GM18519 (cell line): Measurements from ENCODE around the gene KANSL1.

ENCODE experiments used
- ATAC-seq: cut with Tn5 transposase; IDR thresholded peaks from one replicate; pipeline ENCODE4 v1.9.1; 2021; ENCODE audit warnings: mild to moderate bottlenecking, moderate library complexity; ENCODE audit not compliant: unreplicated experiment, low FRiP score

The KANSL1 gene

DNA sequence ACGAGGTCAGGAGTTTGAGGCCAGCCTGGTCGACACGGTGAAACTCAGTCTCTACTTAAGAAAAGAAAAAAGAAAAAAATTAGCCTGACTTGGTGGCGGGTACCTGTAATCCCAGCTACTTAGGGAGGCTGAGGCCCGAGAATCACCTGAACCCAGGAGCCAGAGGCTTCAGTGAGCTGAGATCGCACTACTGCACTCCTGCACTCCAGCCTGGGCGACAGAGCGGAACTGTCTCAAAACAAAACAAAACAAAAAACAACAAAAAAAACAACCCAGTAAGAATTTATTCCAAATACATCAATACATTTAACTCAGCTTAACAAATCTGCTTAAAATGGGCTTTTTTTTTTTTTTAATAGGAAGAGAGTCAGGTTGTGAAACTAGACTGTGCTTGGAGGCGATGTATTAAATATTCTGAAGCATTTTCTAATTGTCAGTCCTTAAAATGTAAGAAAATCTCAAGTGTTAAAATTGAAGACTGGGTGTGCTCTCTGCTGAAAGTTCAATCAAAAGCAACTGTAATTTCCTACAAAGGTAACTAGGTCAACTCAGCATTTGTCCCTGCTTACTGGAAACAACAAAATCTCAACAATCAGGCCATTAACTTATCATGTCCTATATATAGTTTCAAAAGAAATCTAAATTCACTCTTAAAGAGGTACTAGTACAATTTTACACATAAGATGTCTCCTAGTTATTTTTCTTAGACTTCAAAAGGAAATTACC is 23.2 kb downstream of the KANSL1 start:
- no peak for ATAC-seq

DNA sequence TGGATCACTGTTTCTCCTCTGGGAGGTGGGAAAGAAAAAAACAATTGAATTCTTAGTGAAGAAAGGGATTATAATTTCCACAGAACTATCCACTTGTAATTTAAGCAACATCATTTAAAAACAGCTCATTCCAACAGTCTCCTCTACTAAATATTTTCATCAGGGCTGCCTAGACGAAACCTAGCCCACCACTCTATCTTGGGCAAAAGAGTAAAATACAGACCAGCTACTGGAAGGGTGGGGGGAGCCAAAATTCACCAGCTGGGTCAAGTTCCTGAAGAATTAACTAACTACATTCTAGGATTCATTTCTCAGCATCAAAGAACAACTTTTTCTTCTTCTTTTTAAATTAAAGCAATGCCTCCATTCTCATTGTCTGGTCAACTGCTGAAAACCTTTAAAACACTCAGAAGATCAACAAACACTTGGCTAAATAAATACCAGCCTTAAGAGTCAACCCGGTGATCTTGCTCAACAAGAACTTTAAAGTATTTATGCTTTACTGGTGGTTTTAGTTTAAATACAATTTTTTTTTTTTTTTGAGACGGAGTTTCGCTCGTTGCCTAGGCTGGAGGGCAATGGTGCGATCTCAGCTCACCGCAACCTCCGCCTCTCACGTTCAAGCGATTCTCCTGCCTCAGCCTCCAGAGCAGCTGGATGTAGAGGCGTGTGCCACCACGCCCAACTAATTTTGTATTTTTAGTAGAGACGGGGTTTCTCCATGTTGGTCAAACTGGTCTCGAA is 25.2 kb downstream of the KANSL1 start:
- ATAC-seq = no peak

GRCh38 chr17:46167267-46167666 is 26.0 kb downstream of the KANSL1 start:
- ATAC-seq = no peak

DNA sequence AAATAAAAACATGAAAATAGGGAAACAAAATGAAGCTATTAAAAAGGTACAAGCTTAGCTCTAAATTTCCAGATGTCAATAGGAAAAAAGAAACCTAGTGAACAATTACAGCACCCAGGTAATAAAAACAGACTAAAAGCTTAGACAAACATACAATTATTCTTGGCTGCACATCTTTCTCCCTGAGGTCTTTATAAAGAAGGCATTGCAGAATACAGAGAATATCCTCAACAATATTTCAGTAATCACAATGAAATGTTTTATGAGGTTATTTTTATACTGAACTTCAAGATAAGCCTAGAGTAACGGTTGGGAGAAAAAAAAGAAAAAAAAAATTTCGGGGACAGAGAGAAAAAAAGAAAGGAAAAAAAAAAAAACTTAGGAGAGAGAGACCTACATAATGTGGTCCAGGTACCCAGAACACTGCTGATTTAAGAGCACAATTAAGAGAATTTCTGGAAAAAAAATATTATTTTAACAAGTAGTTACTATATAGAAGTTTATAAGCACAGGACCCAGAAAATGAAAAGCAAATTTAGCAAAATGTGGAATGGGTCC is 26.5 kb downstream of the KANSL1 start:
- ATAC-seq = no peak

GRCh38 chr17:46163929-46164594 is 29.2 kb downstream of the KANSL1 start:
- no peak for ATAC-seq

DNA sequence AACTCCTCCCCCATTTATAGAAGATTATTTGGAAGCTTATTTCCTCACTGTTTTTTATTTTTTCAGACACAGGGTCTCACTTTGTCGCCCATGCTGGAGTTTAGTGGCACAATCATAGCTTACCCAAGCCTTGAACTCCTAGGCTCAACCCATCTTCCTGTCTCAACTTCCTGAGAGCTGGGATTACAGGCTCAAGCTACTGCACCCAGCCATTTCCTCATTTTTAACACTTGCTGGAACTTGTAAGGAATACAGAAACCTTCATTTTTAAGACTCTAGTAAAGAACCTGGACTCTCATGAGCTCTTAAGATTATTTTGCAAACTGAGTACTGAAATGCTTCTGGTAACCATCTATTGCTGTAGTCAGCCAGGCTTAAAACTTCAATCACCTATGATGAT is 29.9 kb downstream of the KANSL1 start:
- ATAC-seq = no peak

DNA sequence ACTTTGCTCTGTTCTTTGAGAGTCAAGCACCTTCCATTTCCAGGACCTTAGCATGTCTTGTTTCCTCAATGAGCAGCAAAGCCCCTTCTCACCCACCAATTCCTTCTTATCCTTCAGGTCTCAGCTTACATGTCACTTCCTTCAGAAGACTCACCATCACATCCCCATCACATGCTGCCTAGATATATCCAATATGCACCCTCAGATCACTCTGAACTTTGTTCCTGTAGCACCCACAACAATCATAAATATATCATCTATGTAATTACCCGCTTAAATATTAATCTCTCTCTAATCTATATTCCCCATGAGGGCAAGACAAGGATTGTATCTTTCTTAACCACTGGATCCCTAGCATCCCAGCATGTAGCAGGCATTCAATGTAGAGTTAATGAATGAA is 30.4 kb downstream of the KANSL1 start:
- no peak for ATAC-seq

DNA sequence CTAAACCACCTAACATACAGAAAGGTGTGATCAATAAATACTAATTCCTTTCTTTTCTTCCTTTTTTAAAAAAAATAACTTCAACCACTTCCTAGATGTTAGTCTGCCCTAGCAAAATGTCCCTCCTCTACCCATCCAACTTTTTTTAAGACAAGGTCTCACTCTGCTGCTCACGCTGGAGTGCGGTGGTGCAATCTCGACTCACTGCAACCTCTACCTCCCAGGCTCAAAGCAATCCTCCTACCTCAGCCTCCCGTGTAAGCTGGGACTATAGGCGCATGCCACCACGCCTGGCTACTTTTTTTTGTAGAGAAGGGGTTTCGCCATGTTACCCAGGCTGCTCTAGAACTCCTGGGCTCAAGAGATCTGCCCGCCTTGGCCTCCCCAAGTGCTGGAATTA is 33.1 kb downstream of the KANSL1 start:
- ATAC-seq = no peak

DNA sequence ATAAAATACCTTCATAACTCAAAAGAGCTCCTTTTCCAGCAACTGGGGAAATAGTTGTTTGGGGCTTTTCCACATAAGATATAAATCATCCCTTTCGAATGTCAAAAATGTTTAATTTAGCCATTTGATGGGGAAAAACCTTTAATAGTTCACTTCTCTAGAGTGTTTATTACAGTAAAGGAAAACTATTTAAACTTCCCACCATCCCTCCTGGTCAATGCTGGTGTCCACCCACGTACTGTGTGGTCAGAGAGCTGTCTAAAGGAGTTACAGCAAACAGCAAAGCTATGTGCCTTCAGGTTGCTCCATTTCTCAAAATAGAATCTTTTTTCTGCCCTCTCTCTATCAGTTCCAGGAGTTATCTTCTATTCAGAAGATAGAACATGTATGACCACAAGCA is 33.5 kb downstream of the KANSL1 start:
- ATAC-seq = no peak

DNA sequence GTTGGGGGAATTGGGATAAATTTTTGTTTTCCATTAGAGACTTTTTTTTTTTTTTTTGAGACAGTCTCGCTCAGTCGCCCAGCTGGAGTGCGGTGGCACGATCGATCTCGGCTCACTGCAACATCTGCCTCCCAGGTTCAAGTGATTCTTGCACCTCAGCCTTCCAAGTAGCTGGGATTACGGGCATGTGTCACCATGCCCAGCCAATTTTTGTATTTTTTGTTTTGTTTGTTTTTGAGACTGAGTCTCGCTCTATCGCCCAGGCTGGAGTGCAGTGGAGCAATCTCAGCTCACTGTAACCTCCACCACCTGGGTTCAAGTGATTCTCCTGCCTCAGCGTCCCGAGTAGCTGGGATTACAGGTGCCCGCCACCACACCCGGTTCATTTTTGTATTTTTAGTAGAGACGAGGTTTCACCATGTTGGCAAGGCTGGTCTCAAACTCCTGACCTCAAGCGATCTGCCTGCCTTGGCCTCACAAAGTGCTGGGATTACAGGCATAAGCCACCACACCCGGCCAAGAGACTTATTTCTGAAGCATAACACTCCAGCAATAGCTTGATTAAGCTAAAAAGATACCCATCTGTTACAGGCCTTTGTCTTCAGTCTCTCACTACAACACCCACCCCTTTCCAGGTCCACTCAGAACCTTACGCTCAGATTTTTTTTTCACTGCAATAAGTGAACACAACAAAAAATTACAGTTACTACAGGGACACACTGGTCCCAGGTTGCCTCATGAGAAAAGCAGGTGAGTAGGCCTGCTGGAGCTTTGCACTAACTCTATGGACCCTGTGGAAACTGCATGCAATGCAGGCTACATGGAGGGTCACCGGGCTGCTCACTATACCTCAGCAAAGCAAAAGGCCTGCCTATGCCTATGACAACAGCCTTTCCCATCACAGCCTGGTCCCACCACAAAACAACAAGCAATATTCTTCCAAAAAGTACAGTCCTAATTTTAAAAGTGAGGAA is 34.6 kb downstream of the KANSL1 start:
- ATAC-seq = no peak

DNA sequence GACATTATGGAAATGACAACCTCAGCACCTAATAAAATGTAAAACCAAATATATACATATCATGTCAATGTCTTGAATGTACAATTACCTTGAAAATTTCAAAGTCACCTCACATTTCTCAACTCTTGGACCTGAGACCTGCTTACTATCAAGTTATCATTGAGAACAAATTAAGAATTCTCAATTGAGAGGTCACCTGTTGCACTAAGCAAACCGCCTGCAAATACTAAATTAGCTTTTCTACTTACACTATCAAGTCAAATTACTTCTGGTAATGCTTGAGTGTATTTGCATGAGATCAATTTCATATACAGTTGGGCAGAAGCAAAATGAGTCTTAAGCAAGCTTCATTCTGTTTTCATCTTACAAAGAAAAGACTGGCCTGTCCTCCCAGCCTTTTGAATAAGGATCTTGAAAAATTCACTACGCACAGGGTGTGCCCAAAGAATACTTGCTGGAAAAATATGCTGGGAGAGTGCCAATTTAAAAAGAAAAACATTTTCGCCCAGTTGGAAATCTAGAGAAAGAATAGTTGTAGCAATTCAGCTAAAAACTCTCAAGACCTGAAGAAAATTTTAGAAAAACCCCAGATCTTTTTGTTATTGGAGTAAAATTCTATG is 35.7 kb downstream of the KANSL1 start:
- no peak for ATAC-seq

GRCh38 chr17:46154151-46154816 is 38.9 kb downstream of the KANSL1 start:
- no peak for ATAC-seq

DNA sequence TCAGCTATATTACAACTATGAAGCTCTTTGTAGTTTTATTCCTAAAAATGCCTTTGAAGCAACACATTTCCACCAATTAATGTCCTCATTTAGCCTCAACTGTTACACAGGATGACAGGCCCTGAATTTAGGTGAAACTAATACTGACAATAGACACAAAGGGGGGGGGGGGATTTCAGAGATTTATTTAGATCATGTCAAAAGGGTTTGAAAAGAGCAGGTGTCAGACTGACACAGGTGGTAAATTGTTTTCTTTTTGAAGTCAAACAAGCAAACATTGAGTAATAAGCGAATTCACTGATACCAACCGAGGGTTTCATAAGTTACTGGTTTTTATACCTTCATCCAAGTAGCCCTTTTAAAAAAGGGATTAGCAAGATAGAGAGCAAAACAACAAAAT is 40.8 kb downstream of the KANSL1 start:
- no peak for ATAC-seq

DNA sequence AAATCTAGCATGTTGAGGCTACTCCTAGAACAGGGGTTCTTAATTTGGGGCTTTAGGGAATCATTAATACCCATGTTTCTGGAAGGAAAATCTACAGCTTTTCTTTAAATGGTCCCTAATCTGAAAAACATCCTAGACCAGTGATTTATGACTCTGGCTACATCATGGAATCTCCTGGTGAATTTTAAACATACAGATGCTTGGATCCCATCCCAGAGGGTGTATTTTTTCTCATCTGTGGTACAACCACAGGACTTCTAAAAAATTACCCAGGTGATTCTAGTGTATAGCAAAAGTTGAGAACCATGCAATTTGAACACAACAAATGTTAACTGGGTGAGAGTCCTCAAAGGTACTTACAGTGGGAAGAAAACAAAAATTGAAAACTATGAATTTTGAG is 41.5 kb downstream of the KANSL1 start:
- no peak for ATAC-seq

GRCh38 chr17:46150216-46150963 is 42.8 kb downstream of the KANSL1 start:
- ATAC-seq = no peak

DNA sequence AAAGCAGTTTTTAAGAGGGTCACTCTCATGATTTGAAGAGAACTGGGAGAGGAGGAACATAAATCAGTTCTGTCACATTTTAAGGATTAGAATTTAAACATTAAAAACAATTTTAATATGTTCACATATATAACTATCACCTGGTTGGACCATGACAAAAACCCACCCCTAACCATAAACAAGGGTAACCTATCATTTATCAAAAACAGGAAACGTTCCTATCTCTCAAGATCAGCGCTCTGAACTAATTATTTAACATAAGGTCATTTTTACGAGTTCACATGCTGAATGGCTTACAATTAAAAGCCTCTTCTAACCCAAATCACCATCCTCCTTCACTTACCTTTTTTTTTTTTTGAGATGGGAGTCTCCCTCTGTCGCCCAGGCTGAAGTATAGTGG is 45.0 kb downstream of the KANSL1 start:
- no peak for ATAC-seq

DNA sequence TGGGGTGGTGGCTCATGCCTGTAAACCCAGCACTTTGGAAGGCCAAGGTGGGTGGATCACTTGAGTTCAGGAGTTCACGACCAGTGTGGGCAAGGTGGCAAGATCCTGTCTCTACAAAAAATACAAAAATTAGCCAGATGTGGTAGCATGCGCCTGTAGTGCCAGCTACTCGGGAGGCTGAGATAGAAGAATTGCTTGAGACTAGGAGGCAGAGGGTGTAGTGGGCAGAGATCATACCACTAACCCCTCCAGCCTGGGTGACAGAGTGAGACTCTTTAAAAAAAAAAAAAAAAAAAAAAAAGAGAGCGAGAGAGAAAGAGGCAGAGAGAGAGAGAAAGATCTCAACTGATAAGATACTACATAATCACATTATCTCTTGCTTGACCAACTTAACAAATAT is 45.9 kb downstream of the KANSL1 start:
- no peak for ATAC-seq

GRCh38 chr17:46144246-46144645 is 49.0 kb downstream of the KANSL1 start:
- ATAC-seq = no peak

GRCh38 chr17:46143827-46144236 is 49.4 kb downstream of the KANSL1 start:
- ATAC-seq = no peak
